GM21786 (cell line): ENCODE data around the gene LOC101059915.
"Not testable (repeated sequence)": the region's sequence is repeated elsewhere in the genome, so short reads cannot be mapped to it uniquely, and the experiment has no call there.

Source experiments
- ATAC-seq: cut with Tn5 transposase; IDR thresholded peaks from one replicate; pipeline ENCODE4 v1.9.1; 2021; ENCODE audit not compliant: unreplicated experiment

LOC101059915 gene

DNA sequence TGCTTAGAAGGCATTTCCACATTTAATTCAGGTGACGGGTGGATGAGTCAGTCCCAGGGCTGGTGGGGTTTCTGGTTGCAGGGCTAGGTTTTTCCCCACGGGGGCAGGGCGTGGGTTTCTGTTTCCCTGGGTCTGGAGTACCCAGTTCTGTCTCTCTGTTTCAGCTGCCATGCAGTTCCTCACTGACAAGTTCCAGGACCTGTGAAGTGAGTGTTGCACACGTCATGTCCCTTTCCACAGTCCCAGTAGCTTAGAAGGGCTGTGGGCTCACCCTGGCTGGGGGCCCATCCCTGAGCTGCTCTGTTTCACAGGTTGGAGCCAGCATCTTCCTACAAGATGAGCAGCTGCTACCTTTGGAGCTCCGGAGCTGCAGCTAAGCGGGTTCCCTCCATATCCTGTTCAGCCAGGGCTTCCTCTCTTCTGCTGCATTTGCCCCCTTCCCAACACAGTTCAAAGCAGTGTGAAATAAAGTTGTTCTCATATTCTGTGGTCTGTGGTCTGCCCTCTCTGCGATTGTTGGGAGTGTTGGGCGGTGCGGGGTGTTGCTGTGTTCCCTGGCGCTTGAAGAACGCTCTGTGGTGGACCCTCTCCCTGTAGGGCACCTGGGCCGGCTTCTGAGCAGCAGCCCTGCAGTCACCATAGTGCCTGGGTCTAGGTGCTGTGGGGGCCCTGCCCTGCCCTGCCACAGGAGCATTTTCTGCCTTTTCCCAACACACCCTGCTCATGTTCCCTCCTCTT is 3.9 kb downstream of the LOC101059915 start:
- no peak for ATAC-seq

DNA sequence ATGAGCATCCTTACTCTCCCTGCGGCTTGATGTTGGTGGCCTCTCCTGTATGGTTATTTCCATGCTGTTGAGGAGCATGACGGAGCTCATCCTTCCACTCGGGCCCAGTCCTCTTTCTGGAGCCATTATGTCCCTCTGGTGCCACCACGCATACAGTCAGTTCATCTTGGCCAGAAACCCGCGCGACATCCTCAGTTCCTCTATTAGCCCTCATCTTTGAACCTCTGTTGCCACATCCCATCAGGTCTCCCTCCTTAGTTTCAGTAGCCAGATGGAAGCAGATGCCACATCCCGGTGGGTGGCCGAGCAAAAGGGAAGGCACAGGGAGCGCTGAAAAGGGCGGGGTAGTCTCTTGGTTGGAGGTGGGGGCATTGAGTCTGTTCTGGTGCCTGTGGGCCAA is 4.6 kb downstream of the LOC101059915 start:
- no peak for ATAC-seq

DNA sequence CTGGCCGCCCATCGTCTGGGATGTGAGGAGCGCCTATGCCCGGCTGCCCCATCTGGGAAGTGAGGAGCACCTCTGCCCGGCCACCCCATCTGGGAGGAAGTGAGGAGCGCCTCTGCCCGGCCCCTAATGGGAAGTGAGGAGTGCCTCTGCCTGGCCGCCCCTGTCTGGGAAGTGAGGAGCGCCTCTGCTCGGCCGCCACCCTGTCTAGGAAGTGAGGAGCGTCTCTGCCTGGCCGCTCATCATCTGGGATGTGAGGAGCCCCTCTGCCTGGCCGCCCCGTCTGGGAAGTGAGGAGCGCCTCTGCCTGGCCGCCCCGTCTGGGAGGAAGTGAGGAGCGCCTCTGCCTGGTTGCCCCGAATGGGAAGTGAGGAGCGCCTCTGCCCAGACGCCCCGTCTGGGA is 8.3 kb downstream of the LOC101059915 start:
- not testable (repeated sequence) for ATAC-seq

DNA sequence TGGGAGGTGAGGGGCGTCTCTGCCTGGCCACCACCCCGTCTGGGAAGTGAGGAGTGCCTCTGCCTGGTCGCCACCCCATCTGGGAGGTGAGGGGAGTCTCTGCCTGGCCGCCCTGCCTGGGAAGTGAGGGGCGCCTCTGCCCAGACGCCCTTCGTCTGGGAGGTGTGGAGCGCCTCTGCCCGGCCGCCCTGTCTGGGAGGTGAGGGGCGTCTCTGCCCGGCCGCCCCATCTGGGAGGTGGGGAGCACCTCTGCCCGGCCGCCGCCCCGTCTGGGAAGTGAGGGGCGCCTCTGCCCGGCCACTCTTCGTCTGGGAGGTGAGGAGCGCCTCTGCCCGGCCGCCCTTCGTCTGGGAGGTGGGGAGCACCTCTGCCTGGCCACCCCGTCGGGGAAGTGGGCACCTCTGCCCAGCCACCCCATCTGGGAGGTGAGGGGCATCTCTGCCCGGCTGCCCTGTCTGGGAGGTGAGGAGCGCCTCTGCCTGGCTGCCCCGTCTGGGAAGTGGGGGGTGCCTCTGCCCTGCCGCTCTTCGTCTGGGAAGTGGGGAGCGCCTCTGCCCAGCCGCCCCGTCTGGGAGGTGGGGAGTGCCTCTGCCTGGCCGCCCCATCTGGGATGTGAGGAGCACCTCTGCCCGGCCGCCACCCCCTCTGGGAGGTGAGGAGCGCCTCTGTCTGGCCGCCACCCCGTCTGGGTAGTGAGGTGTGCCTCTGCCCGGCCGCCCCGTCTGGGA is 8.9 kb downstream of the LOC101059915 start:
- ATAC-seq, result not testable (repeated sequence)

DNA sequence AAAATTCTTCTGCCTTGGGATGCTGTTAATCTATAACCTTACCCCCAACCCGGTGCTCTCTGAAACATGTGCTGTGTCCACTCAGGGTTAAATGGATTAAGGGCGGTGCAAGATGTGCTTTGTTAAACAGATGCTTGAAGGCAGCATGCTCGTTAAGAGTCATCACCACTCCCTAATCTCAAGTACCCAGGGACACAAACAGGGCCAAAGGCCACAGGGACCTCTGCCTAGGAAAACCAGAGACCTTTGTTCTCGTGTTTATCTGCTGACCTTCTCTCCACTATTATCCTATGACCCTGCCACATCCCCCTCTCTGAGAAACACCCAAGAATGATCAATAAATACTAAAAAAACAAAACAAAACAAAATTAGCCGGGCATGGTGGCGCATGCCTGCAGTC is 9.8 kb downstream of the LOC101059915 start:
- not testable (repeated sequence) for ATAC-seq

DNA sequence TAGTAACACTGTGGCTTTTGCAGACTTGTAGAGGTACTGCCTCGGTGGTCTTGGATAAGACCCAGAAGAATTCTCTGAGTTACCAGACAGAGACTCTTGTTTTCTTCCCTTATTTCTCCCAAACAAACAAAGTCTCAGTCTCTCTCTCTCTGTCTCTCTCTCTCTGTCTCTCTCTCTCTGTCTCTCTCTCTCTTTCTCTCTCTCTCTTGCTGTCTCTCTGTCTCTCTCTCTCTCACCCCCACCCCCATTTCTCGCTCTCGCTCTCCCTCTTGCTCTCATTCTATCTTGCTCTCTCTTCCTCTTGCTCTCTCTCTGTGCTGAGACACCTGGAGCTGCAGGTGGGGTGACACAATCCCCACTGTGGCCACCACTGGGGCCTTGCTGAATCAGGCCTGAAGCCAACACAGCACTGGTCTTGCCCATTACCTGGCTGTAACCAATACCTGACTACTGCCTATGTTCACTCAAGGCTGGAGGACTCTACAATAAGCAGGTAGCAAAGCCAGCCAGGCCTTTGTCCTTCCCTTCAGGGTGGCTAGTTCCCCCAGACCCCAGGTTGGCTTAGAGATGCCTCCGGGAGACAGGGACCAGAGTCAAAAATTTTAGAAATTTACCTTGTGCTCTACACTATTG is 12.3 kb downstream of the LOC101059915 start:
- ATAC-seq, result no peak

DNA sequence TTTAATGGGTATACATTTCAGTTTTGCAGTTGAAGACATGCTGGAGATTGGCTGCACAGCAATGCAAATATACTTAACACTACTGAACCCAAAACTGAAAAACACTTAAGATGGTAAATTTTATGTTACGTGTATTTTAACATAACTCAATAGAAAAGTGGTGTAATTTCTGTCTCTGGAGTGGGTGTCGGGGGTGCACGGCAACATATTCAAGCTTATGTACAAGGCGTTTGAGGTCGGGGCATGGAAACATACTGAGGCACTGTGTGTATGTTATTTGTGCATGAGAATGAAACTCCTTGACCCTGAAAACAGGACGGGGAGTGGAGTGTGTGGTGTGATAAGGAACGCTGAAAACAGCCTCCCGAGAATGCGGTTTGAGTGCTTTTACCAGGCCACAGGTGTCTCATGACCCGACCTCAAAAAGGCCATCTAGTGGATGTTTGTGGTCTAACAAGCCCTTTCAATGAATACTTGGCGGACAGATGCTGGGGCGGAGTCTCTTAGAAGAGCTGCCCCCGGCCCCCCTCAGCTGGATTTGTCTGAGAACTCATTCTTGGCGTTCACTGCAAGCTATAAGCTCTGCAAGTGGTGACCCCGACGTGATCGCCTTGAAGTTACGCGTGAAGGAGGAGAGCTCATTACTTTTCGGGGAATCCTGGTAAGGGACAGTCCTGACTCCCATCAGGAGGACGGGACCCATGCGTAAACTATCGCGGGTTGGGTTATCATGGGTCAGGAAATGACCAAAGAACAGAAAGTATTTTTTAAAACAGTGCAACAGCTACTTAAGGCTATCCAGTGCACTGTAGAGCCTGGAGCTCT is 29.5 kb downstream of the LOC101059915 start:
- peak; percentile 77 for ATAC-seq

DNA sequence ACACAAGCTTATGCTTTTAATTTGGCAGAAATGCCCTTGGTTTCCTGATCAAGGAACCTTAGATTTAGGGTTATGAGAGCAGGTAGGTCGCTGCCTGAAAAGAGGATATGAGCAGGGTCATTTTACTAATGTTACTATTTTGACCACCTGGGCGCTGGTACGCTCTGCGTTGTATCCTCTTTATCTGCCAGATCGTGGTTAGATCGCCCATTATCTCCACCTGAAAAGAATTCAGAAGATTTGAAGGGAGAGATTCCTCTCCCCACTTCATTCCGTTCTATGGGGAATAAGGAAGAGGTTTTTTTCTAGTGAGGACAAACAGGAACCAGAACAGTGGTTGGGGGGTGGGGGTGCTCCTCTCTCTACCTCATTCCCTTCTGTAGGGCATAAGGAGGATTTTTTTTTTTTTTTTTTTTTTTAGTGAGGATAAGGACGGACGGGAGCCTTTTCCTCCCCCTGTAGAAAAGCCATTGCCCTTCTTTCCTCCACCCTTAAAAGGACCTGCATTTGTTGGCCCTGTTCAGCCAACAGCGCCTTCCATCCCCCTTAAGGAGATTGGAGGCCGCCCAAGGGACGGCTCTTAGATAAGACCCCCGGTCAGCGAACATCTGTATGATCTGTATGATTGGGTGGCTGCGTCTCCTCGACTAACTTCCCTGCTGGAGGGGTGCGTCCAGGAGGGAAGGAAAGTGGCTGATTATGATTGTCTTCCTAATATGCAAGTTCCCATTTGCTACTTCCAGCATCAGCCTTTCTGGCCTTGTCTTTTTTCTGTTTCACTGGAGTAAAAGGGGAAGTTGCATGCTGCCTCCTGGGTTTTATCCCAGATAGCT is 30.3 kb downstream of the LOC101059915 start:
- ATAC-seq, result peak; percentile 33

DNA sequence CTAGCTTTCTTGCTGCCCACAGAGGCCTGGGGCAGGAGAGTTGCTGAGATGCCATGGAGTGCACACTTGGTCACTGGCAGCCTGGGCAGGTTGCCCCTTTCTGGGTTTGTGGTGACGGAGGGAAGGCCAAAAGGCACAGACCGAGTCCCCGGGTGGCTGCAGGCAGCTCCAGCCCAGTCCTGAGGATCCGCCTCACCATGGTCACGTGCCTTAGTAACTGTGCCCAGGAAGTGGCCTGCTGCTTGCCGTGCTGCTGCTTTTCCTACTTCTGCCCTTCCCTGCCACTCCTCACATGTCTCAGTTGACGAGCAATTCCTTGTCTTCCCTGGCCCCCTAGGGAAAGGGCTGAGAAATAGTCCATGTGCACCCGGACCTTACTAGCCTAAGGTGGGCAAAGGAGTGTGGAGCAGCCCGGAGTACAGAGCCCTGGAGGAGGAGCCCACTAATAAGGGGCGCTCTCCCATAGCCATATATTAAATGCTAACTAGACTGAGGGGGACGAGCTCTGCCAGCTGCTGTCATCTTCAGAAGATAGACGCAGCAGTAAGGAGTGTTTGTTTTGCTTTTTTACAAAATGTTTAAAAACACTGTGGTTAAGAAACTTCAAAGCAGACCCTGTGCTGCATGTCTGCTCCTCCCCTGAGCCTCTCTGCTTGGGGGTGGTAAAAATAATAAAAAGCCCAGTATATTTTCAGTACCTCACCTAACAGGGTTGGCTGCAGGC is 31.1 kb downstream of the LOC101059915 start:
- ATAC-seq, result not testable (repeated sequence)

DNA sequence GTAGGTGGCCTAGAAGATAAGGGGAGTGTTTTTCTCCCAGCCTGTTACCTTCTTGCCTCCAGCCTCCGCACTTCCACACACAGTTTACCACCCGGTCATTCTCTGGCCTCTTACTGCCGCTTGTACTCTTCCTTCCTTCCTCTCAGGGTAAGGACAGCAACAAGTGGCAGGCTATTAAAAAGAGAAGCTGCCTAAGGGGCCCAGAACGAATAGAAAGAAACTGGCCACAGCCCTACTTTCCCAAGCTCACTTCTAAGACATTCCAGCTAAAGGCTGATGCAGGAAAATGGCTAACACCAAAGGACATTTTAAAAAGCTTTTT is 31.6 kb downstream of the LOC101059915 start:
- not testable (repeated sequence) for ATAC-seq

DNA sequence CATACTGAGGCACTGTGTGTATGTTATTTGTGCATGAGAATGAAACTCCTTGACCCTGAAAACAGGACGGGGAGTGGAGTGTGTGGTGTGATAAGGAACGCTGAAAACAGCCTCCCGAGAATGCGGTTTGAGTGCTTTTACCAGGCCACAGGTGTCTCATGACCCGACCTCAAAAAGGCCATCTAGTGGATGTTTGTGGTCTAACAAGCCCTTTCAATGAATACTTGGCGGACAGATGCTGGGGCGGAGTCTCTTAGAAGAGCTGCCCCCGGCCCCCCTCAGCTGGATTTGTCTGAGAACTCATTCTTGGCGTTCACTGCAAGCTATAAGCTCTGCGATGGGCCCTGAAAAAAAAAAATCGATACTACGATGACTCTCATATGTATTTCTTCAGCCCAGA is 35.5 kb downstream of the LOC101059915 start:
- ATAC-seq, result not testable (repeated sequence)

DNA sequence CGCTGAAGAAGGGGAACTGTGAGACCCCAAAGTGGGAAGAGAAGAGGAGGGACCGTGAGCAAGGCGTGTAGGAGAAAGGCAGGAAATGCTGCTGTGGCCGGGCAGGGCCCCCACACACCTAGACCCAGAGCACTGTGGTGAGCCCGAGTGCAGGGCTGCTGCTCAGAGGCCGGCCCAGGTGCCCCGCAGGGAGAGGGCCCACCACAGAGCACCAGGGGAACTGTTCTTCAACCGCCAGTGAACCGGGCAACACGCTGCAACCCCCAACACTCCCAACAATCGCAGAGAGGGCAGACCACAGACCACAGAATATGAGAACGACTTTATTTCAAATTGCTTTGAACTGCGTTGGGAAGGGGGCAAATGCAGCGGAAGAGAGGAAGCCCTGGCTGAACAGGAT is 46.7 kb downstream of the LOC101059915 start:
- ATAC-seq, result not testable (repeated sequence)

DNA sequence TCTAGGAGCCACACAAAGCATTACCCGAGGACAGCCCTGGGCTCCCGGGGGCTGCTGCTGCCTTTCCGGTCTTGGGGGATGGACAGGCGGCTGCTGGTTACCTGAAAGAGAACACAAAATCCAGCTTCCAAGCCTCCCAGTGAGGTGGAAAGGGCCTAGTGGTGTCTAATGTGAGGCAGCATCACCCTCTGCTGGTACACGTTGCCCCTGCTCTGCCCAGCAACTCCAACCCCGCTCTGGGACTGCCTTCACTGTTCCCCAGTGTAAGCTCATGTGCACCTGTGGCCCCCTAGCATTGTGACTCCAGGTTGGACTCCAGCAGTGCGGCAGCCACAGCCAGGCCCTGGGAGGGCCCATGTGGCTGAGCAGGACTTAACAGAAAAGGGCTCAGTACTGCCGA is 48.2 kb downstream of the LOC101059915 start:
- ATAC-seq, result not testable (repeated sequence)

DNA sequence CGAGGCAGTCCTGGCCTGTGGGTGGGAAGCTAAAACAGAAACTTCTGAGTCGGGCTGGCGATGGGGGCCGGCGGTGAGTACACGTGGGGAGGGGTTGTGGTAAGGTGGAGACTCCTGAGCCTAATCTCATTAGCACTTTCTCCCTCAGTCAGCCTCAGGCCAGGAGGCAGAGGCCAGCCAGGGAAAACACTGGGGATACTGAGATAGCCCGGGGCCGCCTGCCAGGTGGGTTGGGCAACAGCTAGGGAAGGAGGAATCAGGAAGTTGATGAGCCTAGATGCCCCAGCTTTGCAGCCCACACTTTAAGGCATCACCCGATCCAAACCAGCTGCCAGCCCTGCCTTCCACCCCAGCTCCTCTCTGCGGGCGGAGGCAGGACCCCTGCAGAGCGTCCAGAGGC is 49.0 kb downstream of the LOC101059915 start:
- ATAC-seq, result not testable (repeated sequence)

DNA sequence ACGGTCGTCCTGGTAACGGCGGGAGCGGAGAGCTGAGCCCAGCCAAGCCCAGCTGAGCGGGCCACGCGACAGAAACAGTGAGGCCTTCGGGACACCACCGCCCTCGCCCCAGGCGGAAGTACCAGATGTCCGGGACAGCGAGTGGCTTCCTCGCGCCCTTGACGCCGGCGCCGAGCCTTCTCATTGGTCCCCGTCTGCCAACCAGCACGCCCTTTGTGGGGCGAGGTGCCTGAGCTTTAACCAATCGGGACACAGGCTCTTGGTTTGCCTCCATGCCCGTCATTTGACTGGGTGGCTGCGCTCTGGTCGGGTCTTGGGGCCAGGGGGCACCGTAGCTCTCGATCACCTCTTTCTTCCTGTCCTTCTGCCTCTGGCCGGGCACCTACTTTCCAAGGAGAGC is 50.8 kb downstream of the LOC101059915 start, which contains the start of gene CXorf49:
Gene CXorf49, minus strand, starts transcription at position 101 of the 400 bp plus-strand sequence. CDS start 134 bp downstream, outside the sequence.
- ATAC-seq, result not testable (repeated sequence)

DNA sequence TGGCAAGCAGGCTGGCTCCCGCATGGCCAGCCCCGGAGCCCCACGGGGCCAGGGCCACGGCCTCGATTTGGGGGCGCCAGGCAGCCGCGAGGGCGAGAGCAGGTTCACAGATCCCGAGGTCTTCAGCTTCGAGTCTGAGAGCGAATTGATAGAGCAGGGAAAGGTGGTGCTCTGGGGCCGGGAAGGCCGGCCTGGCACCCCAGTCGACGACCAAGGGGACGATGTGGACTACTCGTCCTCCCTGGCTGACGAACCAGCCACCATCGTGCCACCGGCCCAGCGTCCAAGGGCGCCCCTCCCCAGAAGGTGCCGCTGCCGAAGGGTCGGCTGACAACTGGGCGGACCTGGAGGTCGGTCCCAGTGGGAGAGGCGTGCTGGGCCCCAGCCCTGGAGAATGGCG is 51.8 kb downstream of the LOC101059915 start:
- ATAC-seq, result not testable (repeated sequence)

DNA sequence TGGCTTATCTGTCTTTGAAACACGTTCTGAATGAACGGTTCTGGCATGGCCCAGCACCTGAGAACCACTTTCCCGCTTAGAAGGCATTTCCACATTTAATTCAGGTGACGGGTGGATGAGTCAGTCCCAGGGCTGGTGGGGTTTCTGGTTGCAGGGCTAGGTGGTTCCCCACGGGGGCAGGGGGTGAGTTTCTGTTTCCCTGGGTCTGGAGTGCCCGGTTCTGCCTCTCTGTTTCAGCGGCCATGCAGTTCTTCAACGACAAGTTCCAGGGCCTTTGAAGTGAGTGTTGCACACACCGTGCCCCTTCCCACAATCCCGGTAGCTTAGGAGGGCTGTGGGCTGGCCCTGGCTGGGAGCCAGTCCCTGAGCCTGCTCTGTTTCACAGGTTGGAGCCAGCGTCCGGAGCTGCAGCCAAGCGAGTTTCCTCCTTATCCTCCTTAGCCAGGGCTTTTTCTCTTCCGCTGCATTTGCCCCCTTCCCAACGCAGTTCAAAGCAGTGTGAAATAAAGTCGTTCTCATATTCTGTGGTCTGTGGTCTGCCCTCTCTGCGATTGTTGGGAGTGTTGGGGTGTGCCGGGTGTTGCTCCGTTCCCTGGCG is 53.0 kb downstream of the LOC101059915 start:
- ATAC-seq, result not testable (repeated sequence)
